ENCODE data around the gene RC3H2.
A peak's percentile ranks its signal among the peaks of the same experiment; 100 is the strongest.
"Not testable (repeated sequence)": the region's sequence is repeated elsewhere in the genome, so short reads cannot be mapped to it uniquely, and the experiment has no call there.

RC3H2 gene

GRCh38 chr9:122923947-122924346, 18.8 kb upstream of the RC3H2 start:
- DNase-seq, result no peak

- DNase-seq, result no peak
These were observed 17.6 kb upstream of the RC3H2 start for GRCh38 chr9:122922713-122923112.

GRCh38 chr9:122918310-122918709, 13.2 kb upstream of the RC3H2 start:
- DNase-seq, result no peak

- DNase-seq, result peak; percentile 69 to 76
These were observed 8.0 kb upstream of the RC3H2 start, which contains the start of gene ZBTB6 for GRCh38 chr9:122912964-122913673. Gene ZBTB6, minus strand, starts transcription at chr9:122913323. Its CDS starts 1,251 bp downstream, at chr9:122912072.

- no peak for DNase-seq
These were observed 7.5 kb upstream of the RC3H2 start for GRCh38 chr9:122912671-122912963.

- DNase-seq, result not testable (repeated sequence)
These were observed 963 bp upstream of the RC3H2 start for GRCh38 chr9:122906122-122906521.

- DNase-seq, result peak in 1 of 2 experiments; percentile 29
These were observed 715 bp downstream of the RC3H2 start for GRCh38 chr9:122904466-122904822.

GRCh38 chr9:122900791-122901190, 4.4 kb downstream of the RC3H2 start:
- no peak for DNase-seq

- no peak for DNase-seq
These were observed 7.2 kb downstream of the RC3H2 start for GRCh38 chr9:122897969-122898368.

- no peak for DNase-seq
These were observed 16.7 kb downstream of the RC3H2 start for GRCh38 chr9:122888480-122888879.

GRCh38 chr9:122883125-122883524, 22.0 kb downstream of the RC3H2 start:
- no peak for DNase-seq

- DNase-seq, result no peak
These were observed 25.7 kb downstream of the RC3H2 start for GRCh38 chr9:122879443-122879842.

GRCh38 chr9:122875523-122875922, 29.6 kb downstream of the RC3H2 start:
- DNase-seq, result no peak

- DNase-seq, result not testable (repeated sequence)
These were observed 37.9 kb downstream of the RC3H2 start for GRCh38 chr9:122867276-122867675.

GRCh38 chr9:122866079-122866478, 39.1 kb downstream of the RC3H2 start:
- no peak for DNase-seq

GRCh38 chr9:122865300-122865699, 39.9 kb downstream of the RC3H2 start:
- DNase-seq, result no peak

- DNase-seq, result no peak
These were observed 41.8 kb downstream of the RC3H2 start for GRCh38 chr9:122863407-122863806.

- no peak for DNase-seq
These were observed 44.6 kb downstream of the RC3H2 start for GRCh38 chr9:122860319-122861142.

GRCh38 chr9:122857815-122858214, 47.3 kb downstream of the RC3H2 start:
- DNase-seq, result no peak

- DNase-seq, result not testable (repeated sequence)
These were observed 52.9 kb downstream of the RC3H2 start for GRCh38 chr9:122852085-122852786.

GRCh38 chr9:122848256-122848943, 56.8 kb downstream of the RC3H2 start:
- DNase-seq, result no peak

GRCh38 chr9:122846371-122846940, 58.7 kb downstream of the RC3H2 start:
- no peak for DNase-seq

GRCh38 chr9:122845116-122845515, 60.0 kb downstream of the RC3H2 start:
- no peak for DNase-seq
